Stimulated activated naive CD4-positive, alpha-beta T cell (primary cell): ENCODE results near the gene APOO.
"Not testable (repeated sequence)": the region's sequence is repeated elsewhere in the genome, so short reads cannot be mapped to it uniquely, and the experiment has no call there.

Source experiments
- DNase-seq, 6 experiments: peaks; one replicate each; lab custom pipeline; 2025; lab: John Stamatoyannopoulos, UW

The APOO gene

DNA sequence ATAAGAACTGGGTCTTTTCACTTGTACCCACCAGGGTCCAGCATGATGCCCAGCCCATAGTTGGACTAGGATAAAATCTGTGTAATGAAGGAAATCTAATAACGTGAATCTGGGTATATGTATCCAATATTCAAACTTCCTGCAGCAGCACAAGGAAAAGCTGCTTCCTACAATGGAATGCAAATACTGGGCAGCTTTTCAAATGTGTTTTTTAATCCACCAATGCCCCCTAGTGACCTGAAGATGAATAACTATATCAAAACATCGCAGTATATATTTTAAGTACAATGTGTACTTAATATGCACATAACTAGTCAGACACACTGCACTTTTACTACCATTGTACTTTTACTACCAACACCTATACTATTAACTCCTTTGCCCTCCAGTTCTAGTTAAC is 5.3 kb downstream of the APOO start:
- peak in 2 of 6 experiments; percentile 18 to 30 for DNase-seq

GRCh38 chrX:23901805-23902204 is 5.9 kb downstream of the APOO start:
- peak in 3 of 6 experiments; percentile 14 to 52 (median 28) for DNase-seq

- no peak for DNase-seq
Observed at GRCh38 chrX:23901060-23901459, 6.7 kb downstream of the APOO start.

GRCh38 chrX:23900220-23900797 is 7.4 kb downstream of the APOO start:
- DNase-seq, result no peak

DNA sequence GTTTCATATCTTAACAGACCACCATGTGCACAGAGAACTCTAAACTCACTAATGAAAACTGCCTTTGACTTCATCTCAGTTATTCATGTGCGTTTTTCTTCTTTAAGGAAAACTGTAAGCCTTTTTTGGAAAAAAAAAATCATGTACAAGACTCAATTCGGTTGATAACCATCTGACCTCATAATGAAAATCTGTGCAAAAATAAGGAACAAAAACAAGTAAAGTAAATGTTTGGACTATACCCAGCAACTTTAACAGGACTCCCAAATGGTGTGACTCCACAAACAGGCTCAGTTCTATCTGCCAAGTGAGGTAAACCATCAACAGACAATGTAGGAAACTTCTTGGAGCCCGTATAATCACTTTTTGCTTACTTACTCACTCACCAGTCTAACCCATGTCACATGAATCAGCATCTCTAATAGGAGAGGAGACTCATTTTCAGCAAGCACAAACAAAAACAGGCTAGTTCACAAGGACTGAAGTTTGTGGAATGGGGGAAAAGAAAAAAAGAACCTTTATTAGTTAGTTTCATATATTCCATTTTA is 9.3 kb downstream of the APOO start:
- no peak for DNase-seq

GRCh38 chrX:23896981-23897380 is 10.8 kb downstream of the APOO start:
- no peak for DNase-seq

DNA sequence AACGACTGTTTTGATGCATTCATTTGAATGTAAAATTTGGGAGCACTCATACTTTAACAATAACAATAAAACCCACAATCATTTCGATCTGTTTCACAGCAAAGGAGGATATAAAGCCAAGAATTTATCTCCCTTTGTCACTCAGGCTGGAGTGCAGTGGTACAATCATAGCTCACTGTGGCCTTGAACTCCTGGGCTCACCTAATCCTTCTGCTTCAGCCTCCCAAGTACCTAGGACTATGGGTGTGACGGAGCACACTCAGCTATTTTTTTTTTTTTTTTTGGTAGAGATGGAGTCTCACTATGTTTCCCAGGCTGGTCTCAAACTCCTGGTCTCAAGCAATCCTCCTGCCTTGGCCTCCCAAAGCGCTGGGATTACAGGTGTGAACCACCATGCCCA is 11.2 kb downstream of the APOO start:
- DNase-seq, result not testable (repeated sequence)

- DNase-seq, result not testable (repeated sequence)
Observed at GRCh38 chrX:23894993-23895392, 12.7 kb downstream of the APOO start.

- no peak for DNase-seq
Observed at GRCh38 chrX:23890933-23891332, 16.8 kb downstream of the APOO start.

DNA sequence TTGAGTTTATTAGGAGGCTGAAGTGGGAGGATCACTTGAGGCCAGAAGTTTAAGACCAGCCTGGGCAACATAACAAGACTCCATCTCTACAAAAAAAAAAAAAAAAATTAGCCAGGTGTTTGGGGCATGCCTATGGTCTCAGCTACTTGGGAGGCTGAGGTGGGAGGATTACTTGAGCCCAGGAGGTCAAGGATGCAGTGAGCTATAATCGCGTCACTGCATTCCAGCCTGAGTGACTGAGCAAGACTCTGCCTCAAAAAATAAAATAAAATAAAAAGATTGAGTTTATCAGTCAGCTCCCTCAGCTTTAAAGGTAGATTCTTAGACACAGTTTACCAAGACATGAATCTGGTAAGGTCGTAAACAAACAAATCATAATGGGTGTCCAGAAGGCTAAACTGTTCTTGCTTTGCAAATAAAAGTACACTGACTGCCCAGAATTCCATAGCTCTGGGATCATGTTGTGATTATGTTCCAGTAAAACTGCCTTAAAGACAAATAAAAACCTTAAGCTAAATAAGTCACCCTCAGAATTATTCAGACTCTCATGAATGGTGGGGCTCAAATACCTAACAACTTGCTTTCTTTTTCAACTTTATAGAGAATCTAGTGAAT is 18.7 kb downstream of the APOO start:
- DNase-seq, result no peak

DNA sequence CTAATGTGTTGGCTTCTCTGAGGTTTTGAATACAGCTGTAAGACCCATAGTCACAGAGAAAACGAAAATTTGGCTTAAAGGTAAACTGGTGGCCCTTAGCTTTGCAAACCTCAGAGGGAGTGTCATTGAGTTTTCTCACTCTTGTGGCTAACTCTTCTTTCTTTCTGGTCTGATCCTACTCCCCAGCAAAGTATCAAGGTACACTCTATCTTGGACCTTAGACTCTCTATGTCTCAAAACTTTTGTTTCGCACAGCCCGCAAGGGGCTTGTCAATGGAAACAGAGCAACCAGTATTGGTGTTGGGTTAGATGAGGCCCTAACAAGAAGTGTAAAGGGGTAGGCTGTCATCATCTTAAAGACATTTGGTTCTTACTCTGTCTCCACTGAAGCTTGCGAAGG is 19.8 kb downstream of the APOO start:
- no peak for DNase-seq

DNA sequence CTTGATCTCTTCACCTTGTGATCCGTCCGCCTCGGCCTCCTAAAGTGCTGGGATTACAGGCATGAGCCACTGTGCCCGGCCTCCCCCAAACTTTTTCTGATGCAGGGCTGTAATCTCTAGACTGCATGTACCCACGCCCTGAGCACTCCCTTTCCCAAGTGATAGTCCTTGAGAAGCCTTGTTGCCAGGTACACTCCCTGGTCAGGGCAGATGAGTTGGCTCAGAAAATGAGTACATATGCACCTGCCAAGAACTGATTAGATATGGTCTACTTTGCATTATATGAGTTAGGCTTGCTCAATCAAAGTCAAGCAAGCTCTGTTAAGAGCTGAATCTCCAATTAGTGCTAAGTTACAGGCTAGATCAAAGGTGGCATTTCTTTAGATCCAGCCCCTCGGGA is 20.3 kb downstream of the APOO start:
- no peak for DNase-seq

DNA sequence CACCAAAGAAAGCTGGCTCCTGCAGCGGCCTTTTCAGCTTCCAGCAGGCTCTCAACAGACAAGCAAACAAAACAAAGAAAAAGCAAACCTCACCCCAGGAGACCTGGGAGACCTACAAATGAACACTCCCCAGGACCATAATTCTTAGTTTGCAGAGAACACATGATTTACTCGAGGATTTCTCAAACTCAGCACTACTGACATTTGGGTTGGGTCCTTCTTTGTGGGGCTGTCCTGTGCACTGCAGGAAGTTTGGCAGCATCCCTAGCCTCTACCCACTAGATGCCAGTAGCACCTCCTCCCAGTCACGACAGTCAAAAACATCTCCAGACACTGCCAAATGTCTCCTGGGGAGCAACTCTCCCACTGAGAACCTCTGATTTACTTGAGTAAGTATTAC is 21.9 kb downstream of the APOO start:
- DNase-seq, result no peak

- no peak for DNase-seq
Observed at GRCh38 chrX:23884427-23885024, 23.2 kb downstream of the APOO start.

DNA sequence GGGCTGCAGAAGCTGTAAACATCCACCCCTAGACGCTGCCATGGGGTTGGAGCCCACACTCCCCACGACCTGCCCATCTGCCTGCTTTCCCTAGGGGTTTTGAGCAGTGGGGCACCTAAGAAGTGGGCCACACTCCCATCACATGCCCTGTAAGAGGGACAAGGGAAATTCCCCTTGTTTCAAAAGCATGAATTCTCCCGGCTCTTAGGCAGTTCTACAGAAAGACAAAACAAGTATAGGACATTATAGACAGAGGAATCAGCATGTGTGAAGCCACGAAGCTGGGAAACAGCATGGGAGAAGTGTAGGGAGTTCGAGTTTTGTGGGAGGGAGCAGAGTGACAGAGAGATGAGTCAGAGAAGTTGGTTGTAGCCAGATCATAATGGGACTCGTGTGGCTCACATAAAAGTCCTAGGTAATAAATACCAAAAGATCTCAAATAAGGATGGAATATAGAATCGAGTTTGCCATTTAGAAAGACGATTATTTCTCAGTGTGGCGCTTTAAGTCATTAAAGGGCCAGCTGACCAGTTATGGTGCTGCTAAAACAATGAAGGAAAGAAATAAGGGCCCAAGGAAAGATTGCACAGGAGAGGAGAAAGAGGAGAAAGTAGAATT is 23.9 kb downstream of the APOO start:
- DNase-seq, result no peak

GRCh38 chrX:23879380-23880090 is 28.2 kb downstream of the APOO start:
- DNase-seq, result no peak

- DNase-seq, result no peak
Observed at GRCh38 chrX:23871905-23872546, 35.7 kb downstream of the APOO start.

GRCh38 chrX:23870041-23870440 is 37.7 kb downstream of the APOO start:
- no peak for DNase-seq

DNA sequence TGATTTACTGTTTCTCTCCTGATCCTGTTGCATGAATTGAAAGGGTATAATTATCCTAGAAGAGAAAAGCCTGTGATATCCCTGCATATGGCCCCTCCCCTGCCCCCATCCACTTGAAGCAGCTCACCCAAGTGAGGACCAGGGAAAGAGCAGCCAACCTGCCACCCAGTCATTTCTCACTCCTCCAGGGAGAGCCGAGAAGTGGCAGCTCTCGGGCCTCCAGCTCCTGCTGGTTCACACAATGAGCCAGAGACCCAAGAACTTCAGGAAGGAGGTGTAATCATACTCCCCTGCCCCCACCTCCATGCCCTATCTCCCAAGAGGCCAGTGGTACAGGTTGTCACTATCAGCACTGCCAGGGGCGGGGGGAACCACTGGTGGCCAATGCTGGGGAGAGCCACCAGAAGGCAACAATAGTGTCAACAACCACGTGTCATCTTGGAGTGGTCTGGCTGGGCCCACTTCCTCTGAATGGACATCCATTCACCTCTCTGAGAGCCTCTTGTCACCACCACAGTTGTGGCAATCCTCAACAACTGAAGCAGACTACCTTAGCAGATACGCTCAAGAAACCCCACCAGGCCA is 42.9 kb downstream of the APOO start:
- no peak for DNase-seq

DNA sequence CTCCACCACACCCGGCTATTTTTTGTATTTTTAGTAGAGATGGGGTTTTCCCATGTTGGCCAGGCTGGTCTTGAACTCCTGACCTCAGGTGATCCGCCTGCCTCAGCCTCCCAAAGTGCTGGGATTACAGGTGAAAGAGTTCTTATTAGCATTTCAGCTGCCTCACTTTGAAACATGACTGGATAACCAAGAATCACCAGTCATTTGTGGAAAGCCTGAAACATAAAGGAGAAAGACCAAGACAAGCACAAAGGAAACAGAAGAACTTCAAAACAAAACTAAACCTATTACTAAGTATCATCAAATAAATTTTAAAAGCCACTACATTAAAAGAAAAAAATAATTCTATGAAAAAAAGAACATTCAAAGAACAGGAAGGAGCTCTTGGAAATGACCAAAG is 45.8 kb downstream of the APOO start:
- DNase-seq, result not testable (repeated sequence)

- DNase-seq, result no peak
Observed at GRCh38 chrX:23861215-23861896, 46.4 kb downstream of the APOO start.
